Neural cell (in vitro differentiated cells): ENCODE measurements around the gene CDC25C. TPM values are rescaled to one million over a fixed set of nuclear protein-coding genes. Genes with fewer than 3 reads are reported as not detected.

Experiments used
- H2AFZ ChIP-seq: fragments of 200-600, 300-800 bp; sonication (generic), shearing (Covaris generic); 2 replicates; pipeline ENCODE4 v1.6.0; 2014; ENCODE audit warnings: low read depth, mild to moderate bottlenecking, antibody characterized with exemption, low read length, moderate library complexity
- H3F3A ChIP-seq: fragments of 200-600 bp; shearing (Covaris generic); 2 replicates; pipeline ENCODE4 v1.6.1; 2016; ENCODE audit warnings: mild to moderate bottlenecking, moderate library complexity, mixed read lengths, antibody characterized with exemption, low read length; ENCODE audit not compliant: insufficient read depth, poor library complexity, severe bottlenecking
- H3K27ac ChIP-seq: fragments of 200-600, 300-800 bp; sonication (generic), shearing (Covaris generic); 2 replicates; pipeline ENCODE4 v1.5.1; 2014; ENCODE audit warnings: mild to moderate bottlenecking, low read length, moderate library complexity
- H3K27me3 ChIP-seq: fragments of 300-800, 200-600 bp; sonication (generic), shearing (Covaris generic); 2 replicates; pipeline ENCODE4 v1.6.0; 2014; ENCODE audit warnings: mild to moderate bottlenecking, low read depth, low read length, moderate library complexity; ENCODE audit not compliant: insufficient read depth
- H3K36me3 ChIP-seq: fragments of 300-800, 200-600 bp; sonication (generic), shearing (Covaris generic); 2 replicates; pipeline ENCODE4 v1.5.1; 2014; ENCODE audit warnings: mild to moderate bottlenecking, antibody characterized with exemption, low read length, moderate library complexity; ENCODE audit not compliant: insufficient read depth
- H3K4me2 ChIP-seq: fragments of 300-800, 200-600 bp; sonication (generic), shearing (Covaris generic); 2 replicates; pipeline ENCODE4 v1.6.0; 2014; ENCODE audit warnings: mild to moderate bottlenecking, low read length
- H3K4me3 ChIP-seq: fragments of 300-800, 200-600 bp; sonication (generic), shearing (Covaris generic); 2 replicates; pipeline ENCODE4 v1.5.1; 2014; ENCODE audit warnings: mild to moderate bottlenecking, low read length, moderate library complexity
- H3K79me2 ChIP-seq: fragments of 200-600 bp; shearing (Covaris generic); replicated peaks from 2 replicates; pipeline ENCODE4 v1.6.0; 2014; ENCODE audit warnings: mild to moderate bottlenecking, low read length, moderate library complexity; ENCODE audit not compliant: insufficient read depth
- H3K9ac ChIP-seq: fragments of 300-800, 200-600 bp; sonication (generic), shearing (Covaris generic); 2 replicates; pipeline ENCODE4 v1.6.1; 2016; ENCODE audit warnings: mild to moderate bottlenecking, low read length, mixed read lengths
- H3K9me2 ChIP-seq: fragments of 200-600 bp; shearing (Covaris generic); 2 replicates; pipeline ENCODE4 v1.6.1; 2016; ENCODE audit warnings: mild to moderate bottlenecking, low read length, mixed read lengths; ENCODE audit not compliant: insufficient read depth
- H3K9me3 ChIP-seq: fragments of 200-600, 300-800 bp; sonication (generic), shearing (Covaris generic); 2 replicates; pipeline ENCODE4 v1.6.1; 2016; ENCODE audit warnings: mild to moderate bottlenecking, mixed run types, low read length, moderate library complexity, mixed read lengths
- H4K20me1 ChIP-seq: fragments of 200-600 bp; shearing (Covaris generic); 2 replicates; pipeline ENCODE4 v1.6.1; 2016; ENCODE audit warnings: mild to moderate bottlenecking, mixed run types; ENCODE audit not compliant: insufficient read depth
- EP300 ChIP-seq: fragments of 450-650 bp; conservative IDR thresholded peaks from 2 replicates; pipeline ENCODE4 v1.6.1; 2014; ENCODE audit warnings: antibody characterized with exemption, mild to moderate bottlenecking, moderate library complexity; ENCODE audit not compliant: poor library complexity, severe bottlenecking
- EZH2 ChIP-seq: fragments of 200-600, 300-800 bp; shearing (Covaris generic), sonication (generic); IDR thresholded peaks from 2 replicates; pipeline ENCODE4 v1.6.1; 2014; ENCODE audit warnings: antibody characterized with exemption, low read length, borderline replicate concordance, mild to moderate bottlenecking; ENCODE audit not compliant: insufficient read depth, poor library complexity, severe bottlenecking
- MXI1 ChIP-seq: fragments of 450-650 bp; conservative IDR thresholded peaks from 2 replicates; pipeline ENCODE4 v1.6.1; 2014; ENCODE audit warnings: antibody characterized with exemption, mild to moderate bottlenecking; ENCODE audit not compliant: poor library complexity, severe bottlenecking
- POLR2AphosphoS5 ChIP-seq: IDR thresholded peaks from 2 replicates; pipeline ENCODE4 v1.6.1; 2012
- RAD21 ChIP-seq: fragments of 450-650 bp; conservative IDR thresholded peaks from 2 replicates; pipeline ENCODE4 v1.6.1; 2014; ENCODE audit warnings: antibody characterized with exemption, mild to moderate bottlenecking, moderate library complexity
- SMC3 ChIP-seq: fragments of 450-650 bp; conservative IDR thresholded peaks from 2 replicates; pipeline ENCODE4 v1.6.1; 2014; ENCODE audit warnings: antibody characterized with exemption, mild to moderate bottlenecking, moderate library complexity; ENCODE audit not compliant: poor library complexity
- TAF1 ChIP-seq: IDR thresholded peaks from 2 replicates; pipeline ENCODE4 v1.6.1; 2012; ENCODE audit warnings: low read depth
- polyA plus RNA-seq: library from polyadenylated mRNA; depleted of rRNA; stranded (reverse); fragments of >200 nt; gene quantifications from 2 replicates; pipeline ENCODE4 v1.2.3, GENCODE V29; 2014
- TF ChIP-seq, protein P1 (sequence below): IDR thresholded peaks from 2 replicates; pipeline ENCODE4 v1.6.1; 2012; ENCODE audit warnings: borderline replicate concordance
- TF ChIP-seq, protein P2 (sequence below): fragments of 450-650 bp; IDR thresholded peaks from 2 replicates; pipeline ENCODE4 v1.5.1; 2014; ENCODE audit warnings: antibody characterized with exemption, mild to moderate bottlenecking, moderate library complexity; ENCODE audit not compliant: poor library complexity, severe bottlenecking

The CDC25C gene
- polyA plus RNA-seq, 1 donor from 2014 or later = 0.71 TPM

DNA sequence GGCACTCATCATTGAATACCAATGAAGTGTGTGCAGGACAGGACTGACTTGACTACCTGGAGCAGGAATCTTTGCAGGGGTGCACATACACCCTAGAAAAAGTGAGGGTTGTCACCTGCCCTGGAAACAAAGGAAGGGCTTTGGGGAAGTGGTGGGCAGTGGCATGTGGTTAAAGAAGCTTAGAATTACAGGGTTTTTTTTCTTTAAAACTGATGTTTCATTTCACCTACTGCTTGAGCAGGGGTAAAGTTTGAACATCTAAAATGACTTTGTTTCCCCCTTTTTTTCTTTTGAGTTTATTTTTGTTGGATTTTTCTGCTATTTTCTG lies 18.9 kb upstream of the CDC25C start:
- Histone ChIP-seq H3F3A (no peaks in the 10 kb centered on the region), H3K36me3 (peaks cover 5% of the 10 kb centered on the region), H3K27me3 (no peaks in the 10 kb centered on the region), H3K79me2 (peaks cover 25% of the 10 kb centered on the region), H4K20me1 (no peaks in the 10 kb centered on the region), H2AFZ (no peak overlapping the region), H3K27ac (no peak overlapping the region), H3K9ac (no peak overlapping the region), H3K4me3 (no peak overlapping the region), H3K9me3 (no peaks in the 10 kb centered on the region), H3K9me2 (no peaks in the 10 kb centered on the region), H3K4me2 (no peak overlapping the region)
- no peak for TF ChIP-seq EZH2
- TF ChIP-seq EP300 = no peak
- TF ChIP-seq, protein P1, sequence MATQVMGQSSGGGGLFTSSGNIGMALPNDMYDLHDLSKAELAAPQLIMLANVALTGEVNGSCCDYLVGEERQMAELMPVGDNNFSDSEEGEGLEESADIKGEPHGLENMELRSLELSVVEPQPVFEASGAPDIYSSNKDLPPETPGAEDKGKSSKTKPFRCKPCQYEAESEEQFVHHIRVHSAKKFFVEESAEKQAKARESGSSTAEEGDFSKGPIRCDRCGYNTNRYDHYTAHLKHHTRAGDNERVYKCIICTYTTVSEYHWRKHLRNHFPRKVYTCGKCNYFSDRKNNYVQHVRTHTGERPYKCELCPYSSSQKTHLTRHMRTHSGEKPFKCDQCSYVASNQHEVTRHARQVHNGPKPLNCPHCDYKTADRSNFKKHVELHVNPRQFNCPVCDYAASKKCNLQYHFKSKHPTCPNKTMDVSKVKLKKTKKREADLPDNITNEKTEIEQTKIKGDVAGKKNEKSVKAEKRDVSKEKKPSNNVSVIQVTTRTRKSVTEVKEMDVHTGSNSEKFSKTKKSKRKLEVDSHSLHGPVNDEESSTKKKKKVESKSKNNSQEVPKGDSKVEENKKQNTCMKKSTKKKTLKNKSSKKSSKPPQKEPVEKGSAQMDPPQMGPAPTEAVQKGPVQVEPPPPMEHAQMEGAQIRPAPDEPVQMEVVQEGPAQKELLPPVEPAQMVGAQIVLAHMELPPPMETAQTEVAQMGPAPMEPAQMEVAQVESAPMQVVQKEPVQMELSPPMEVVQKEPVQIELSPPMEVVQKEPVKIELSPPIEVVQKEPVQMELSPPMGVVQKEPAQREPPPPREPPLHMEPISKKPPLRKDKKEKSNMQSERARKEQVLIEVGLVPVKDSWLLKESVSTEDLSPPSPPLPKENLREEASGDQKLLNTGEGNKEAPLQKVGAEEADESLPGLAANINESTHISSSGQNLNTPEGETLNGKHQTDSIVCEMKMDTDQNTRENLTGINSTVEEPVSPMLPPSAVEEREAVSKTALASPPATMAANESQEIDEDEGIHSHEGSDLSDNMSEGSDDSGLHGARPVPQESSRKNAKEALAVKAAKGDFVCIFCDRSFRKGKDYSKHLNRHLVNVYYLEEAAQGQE = no peak
- TF ChIP-seq, protein P2, sequence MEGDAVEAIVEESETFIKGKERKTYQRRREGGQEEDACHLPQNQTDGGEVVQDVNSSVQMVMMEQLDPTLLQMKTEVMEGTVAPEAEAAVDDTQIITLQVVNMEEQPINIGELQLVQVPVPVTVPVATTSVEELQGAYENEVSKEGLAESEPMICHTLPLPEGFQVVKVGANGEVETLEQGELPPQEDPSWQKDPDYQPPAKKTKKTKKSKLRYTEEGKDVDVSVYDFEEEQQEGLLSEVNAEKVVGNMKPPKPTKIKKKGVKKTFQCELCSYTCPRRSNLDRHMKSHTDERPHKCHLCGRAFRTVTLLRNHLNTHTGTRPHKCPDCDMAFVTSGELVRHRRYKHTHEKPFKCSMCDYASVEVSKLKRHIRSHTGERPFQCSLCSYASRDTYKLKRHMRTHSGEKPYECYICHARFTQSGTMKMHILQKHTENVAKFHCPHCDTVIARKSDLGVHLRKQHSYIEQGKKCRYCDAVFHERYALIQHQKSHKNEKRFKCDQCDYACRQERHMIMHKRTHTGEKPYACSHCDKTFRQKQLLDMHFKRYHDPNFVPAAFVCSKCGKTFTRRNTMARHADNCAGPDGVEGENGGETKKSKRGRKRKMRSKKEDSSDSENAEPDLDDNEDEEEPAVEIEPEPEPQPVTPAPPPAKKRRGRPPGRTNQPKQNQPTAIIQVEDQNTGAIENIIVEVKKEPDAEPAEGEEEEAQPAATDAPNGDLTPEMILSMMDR = no peak
- TF ChIP-seq MXI1 = no peak
- no peak for TF ChIP-seq TAF1
- TF ChIP-seq SMC3 = no peak
- TF ChIP-seq POLR2AphosphoS5 = no peak
- no peak for TF ChIP-seq RAD21

DNA sequence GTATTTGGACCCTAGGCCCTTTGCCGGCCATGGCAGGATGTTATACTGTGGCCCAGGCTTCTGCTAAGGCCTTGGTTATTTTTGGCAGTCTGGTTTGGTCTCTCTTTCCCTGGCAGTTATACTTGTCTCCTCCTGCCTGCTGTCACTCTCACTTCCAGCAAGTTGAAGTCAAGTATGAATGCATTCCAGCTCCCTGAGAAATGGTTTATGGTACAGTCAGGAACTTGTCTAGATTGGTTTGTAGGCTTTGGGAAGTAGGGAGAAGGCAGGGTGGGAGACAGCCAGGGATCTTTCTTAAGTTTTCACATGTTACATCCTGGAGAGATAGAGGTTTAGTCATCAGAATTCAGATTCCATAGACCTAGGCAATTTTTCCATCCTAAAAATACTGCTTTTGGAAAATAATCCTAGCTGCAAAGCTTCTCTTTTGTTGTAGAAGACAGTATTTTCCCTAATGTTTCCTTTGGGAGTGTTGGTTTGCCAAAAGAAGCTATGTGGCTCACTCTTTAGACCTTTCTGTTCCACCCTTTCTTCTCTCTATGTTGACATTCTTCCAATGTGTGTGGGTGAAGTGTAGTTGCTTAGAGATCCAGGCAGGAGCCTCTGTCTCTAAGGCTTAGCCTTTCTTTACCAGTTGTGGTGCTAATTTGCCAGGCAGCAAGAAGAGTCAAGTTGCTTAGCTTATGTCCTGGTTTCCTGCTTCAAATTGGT lies 18.4 kb upstream of the CDC25C start:
- H3K4me3 ChIP-seq = no peak overlapping the region
- TF ChIP-seq POLR2AphosphoS5 = no peak
- TF ChIP-seq, protein P1 = no peak
- H3K9ac ChIP-seq = no peak overlapping the region
- H3K27me3 ChIP-seq = no peaks in the 10 kb centered on the region
- H4K20me1 ChIP-seq = no peaks in the 10 kb centered on the region
- H3K9me2 ChIP-seq = no peaks in the 10 kb centered on the region
- peaks cover 5% of the 10 kb centered on the region for H3K36me3 ChIP-seq
- H3K4me2 ChIP-seq = no peak overlapping the region
- H3K27ac ChIP-seq = no peak overlapping the region
- H3K9me3 ChIP-seq = no peaks in the 10 kb centered on the region
- H3F3A ChIP-seq = no peaks in the 10 kb centered on the region
- H3K79me2 ChIP-seq = peaks cover 20% of the 10 kb centered on the region
- H2AFZ ChIP-seq = no peak overlapping the region
